ENCODE data around the gene KDF1.

GRCh38 chr1:26946270-26946669, 14.0 kb downstream of the KDF1 start:
- TF ChIP-seq CTCF (conservative IDR thresholded peaks at IDR 0.05 in 1 of 2, IDR thresholded peaks at IDR 0.05 in 1 of 2; ENCODE audit: low read depth in 1 of 2, low read length in 2 of 2) (no peak), EZH2 (IDR thresholded peaks at IDR 0.05; ENCODE audit: low read length, missing control alignments) (no peak)

Data from fibroblast of lung (primary cell).